HG02884 (cell line): ENCODE measurements around the gene DNAJC6.
A peak's percentile ranks its signal among the peaks of the same experiment; 100 is the strongest.
"Not testable (repeated sequence)": the region's sequence is repeated elsewhere in the genome, so short reads cannot be mapped to it uniquely, and the experiment has no call there.

Experiments
- ATAC-seq: cut with Tn5 transposase; IDR thresholded peaks from one replicate; pipeline ENCODE4 v1.9.1; 2021; ENCODE audit warnings: mild to moderate bottlenecking, moderate library complexity; ENCODE audit not compliant: unreplicated experiment

The DNAJC6 gene

GRCh38 chr1:65355031-65355712 is 45.8 kb downstream of the DNAJC6 start:
- ATAC-seq: no peak

DNA sequence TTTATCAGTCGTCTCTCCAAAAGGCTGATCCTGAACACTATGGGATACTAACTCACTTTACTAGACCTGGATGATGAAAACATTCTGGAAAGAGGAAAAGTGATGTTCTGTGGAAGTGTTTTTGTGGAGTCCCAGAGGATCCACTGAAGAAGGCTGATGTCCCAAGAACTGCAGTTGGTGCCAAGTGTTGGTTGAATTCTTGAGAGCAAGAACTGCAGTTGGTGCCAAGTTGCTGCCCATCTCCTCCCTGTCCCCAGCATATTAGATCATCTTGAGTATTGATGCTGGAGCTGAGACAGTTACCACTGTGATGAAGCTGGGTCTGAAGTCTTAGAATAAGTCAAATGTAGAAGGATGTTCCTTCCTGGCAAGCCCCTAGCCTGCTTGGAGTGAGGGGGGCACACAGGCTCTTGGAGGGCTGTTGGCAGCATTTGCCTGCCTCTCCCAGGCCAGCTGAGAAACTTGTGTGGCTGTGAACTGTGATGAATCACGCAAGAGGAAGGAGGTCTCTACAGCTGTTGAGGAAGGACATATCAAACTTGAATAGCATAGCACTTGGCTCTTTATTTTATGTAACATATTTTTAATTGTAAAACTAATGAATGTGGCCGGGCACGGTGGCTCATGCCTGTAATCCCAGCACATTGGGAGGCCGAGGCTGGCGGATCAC is 48.1 kb downstream of the DNAJC6 start:
- no peak for ATAC-seq

DNA sequence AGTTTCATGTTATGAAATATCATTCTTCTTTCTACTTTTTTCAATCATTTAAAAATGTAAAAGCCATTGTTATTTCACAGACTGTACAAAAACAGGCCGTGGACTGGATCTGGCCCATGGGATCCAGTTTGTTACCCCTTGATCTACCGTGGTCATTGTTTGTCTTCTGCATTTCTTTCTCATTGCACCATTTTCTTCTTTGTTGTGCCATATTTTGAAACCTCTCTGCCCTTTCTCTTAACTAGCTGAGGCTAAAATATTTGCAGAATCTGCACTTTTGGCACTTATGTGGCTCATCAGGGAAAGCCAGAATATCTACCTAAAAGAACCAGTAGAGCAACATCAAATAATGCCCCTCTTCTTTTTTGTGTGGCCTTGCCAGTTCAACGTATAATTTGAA is 50.5 kb downstream of the DNAJC6 start:
- no peak for ATAC-seq

DNA sequence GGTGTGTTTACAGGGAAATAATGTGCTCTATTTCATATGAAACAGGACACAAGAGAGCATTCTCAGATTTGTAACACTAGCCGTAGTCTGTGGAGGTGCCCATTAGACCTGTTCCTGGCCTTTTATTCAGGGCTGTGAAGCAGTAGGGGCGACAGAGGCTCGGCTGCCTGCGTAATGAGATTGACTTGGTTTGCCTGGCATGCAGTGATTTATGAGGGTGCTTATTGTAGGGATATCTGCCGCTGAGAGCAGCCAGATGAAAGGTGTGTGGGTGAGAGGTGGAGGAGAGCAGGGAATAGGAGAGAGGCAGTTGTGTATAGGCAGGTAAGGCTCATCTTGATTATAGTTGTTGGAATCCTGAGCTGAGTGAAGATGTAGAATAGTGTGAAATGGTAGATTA is 51.3 kb downstream of the DNAJC6 start:
- no peak for ATAC-seq

GRCh38 chr1:65362545-65362944 is 53.2 kb downstream of the DNAJC6 start:
- ATAC-seq: no peak

DNA sequence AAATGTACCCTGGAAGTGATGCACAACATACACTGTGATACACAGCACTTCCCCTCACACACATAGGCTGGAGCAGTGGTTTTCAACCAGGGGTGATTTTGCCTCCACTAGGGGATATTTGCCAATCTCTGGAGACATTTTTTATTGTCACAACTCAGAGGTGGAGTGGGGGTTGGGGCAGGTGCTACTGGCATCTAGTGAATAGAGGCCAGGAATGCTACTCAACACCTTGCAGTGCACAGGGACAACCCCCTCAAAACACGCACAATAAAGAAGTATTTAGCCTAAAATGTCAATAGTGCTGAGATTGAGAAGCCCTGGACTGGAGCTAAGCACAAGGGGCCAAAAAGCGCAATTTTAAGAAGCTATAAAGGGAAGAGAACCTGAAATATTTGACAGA is 54.1 kb downstream of the DNAJC6 start:
- ATAC-seq: no peak

DNA sequence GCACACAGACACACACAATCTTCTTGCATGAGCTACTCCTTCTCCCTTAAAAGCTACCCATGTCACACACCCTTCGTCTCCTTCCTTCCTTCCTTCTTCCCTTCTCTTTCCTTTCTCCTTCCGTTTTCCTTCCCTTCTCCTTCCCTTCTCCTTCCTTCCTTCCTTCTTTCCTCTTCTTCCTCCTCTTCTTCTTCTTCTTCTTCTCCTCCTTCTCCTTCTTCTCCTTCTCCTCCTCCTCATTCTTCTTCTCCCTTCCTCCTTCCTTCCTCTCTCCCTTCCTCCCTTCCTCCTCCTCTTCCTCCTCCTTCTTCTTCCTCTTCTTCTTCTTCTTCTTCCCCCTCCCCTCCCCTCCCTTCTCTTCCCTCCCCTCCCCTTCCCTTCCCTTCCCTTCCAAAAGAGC is 59.1 kb downstream of the DNAJC6 start:
- no peak for ATAC-seq

DNA sequence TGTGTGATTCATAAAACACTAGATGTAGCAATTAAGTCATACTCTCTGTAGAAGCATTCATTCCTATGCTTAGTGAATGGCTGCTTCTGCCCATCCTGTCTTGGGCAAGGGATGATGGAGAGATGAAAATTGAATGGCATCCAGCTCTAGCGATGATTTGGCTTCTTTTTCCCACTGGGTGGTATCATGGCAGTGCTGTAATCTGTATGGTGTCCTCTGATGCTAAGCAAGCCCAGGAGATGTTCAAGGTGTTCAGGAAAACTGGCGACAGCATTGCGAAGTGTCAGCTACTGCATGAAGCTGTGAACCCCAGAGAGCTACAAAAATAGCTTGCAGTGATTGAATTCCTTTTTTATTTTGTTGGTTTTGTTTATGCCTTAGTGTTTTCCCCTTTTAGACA is 62.2 kb downstream of the DNAJC6 start:
- ATAC-seq: no peak

DNA sequence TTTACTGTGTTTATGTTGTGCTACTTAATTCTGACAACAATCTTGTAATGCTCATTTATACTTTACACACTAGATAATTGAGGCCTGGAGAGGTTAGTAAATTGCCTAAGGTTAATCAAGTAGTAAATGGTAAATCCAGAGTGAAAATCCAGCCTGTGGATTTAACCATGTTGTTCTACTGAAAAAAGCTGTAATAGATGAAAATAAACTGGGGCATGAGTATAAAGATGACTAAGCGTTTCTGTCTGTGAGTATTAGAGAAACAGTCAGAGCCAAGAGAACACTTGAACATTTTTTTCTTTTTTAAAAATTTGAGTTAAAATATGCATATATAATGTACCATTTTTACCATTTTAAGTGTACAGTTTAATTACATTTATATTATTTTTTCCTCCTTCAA is 63.2 kb downstream of the DNAJC6 start:
- no peak for ATAC-seq

DNA sequence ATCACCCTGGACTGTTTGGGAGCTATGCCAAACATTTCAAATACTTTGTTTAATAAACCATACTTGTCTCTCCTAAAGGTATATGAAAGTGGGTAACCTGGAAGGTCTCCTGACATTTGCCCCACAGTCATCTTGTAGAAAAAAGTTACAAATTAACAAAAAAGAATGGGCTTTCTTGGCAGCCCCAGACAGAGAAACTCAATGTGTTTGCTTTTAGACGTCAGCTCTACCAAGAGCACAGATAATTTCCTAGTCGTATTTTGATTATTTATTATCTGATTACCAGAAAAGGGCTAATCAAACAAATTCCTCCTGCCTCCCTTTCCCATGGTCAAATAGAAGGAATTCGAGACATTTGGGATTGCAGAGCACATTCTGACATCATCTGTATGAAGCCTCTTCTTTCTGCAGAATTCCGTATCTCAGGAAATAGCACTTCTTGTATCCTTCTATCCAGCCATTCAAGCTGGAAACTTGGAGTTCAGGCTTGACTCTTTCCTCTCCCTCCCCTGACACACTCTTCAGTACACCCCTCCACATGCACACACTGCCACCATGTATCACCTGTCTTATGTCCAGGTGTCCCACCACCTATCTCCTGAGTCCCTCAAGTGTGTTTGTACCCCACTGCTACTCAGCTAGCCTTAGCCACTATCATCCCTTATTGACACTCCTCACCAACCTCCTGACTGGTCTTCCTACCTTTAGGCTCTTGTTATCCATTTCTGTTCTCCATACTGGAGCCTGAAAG is 68.3 kb downstream of the DNAJC6 start:
- no peak for ATAC-seq

DNA sequence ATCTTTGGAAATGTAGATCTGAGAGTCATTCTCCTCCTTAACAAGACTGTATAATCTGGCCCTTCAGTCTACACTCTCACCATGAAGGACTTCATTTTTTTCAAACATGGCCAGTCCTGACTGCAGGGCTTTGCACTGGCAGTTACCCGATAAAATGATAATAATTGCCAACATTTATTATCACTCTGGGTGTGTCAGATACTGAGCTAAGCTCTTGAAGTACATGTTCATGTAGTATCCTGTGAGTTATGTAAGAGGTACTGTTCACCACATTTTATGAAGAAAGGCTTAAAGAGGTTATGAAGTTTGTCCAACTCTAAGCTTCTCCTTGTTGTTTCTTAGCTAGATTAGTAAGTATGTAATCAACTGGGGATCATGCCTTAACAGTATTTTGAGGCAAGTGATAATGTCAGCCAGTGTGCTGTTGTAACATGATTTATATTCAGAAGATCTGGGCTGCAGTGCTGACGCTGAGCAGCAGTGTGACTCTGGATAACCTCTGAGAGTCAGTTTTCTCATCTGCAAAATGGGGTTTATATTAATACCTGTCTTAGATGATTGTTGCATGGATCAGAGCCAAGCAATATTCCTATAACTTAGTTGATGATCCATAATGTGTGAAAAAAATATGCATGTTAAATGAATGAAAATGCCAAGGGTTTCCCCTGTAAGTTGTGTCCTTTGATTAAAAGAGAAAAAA is 69.1 kb downstream of the DNAJC6 start:
- no peak for ATAC-seq

DNA sequence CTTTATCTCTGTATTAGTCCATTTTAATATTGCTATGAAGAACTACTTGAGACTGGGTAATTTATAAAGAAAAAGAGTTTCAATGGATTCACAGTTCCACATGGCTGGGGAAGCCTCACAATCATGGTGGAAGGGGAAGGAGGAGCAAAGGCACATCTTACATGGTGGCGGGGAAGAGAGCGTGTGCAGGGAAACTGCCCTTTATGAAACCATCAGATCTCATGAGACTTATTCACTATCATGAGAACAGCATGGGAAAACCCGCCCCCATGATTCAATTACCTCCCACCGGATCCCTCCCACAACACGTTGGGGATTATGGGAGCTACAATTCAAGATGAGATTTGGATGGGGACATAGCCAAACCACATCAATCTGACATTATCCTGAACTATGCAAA is 75.1 kb downstream of the DNAJC6 start:
- ATAC-seq: not testable (repeated sequence)

- no peak for ATAC-seq
Measured at GRCh38 chr1:65386439-65386838, 77.1 kb downstream of the DNAJC6 start.

DNA sequence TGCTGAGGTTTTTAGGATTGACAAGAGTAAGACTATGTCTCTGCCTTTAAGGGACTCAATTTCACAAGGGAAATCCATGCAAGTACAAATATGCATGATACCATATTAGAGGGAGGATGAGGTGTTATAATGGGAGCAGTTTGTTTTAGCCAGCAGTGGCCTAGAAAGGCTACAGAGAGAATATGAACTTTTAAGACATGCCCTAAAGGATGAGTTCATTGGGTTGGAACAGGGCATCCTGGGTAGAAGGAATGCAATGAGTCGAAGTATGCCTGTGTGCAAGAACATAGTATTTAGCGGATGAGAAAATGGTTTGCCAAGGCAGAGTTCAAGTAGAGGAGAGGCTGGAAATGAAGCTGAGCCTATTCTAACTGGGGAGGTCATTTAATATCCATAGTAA is 78.5 kb downstream of the DNAJC6 start:
- no peak for ATAC-seq

- ATAC-seq: no peak
Measured at GRCh38 chr1:65388908-65389695, 79.8 kb downstream of the DNAJC6 start.

- no peak for ATAC-seq
Measured at GRCh38 chr1:65392497-65392896, 83.2 kb downstream of the DNAJC6 start.

GRCh38 chr1:65393347-65393746 is 84.0 kb downstream of the DNAJC6 start:
- peak; percentile 95 for ATAC-seq

GRCh38 chr1:65393928-65394327 is 84.6 kb downstream of the DNAJC6 start:
- ATAC-seq: no peak

DNA sequence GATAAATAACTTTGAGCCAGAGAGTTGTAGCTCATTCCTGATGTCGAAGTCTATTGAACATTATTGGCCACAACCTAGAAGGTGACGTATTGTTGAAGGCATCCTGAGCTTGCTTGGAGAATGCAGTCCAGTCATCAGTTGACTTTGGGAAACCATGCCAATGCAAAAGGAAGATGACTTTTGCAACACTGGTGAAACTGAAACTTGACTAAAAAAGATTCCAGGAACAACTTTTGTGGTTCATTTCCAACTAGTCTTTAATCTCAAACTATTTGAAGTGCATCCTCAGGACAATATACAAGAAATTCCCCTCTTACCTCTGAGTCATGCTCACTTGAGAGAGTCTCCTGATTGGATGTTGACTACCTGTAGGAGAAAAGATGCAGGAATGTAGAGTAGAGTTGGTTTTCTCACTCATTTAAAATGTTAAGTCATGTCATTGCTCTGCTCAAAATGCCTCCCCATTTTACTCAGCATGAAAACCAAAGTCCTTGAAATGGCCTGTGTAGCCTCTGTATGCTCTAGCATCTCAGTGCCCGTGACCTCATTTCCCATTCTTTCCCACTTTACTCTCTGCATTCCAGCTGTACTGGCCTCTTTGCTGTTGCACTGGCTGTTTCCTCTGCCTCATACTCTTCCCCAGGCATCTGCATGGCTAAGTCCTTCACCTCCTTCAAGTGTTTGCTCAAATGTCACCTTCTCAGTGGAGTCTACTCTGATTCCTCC is 86.7 kb downstream of the DNAJC6 start:
- ATAC-seq: no peak

DNA sequence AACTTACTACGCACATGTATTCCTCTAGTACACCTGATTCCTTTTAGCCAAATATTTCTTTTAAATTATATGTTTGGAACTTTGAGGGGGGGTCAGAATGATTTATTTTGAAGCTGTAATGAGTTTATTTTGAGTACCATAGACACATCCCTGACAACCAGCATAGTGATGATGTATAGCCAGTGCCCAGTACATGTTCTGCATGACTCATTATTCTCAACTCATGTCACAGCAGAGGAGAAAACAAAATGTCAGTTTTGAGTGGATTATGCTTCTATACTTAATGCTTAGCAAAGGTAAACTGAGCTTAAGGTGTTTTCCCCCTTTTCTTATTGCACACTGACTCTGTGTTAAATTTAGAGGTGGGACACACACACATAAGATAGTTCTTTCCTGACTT is 88.7 kb downstream of the DNAJC6 start:
- no peak for ATAC-seq
